AG04449 (cell line): Measurements from ENCODE around the gene MSI2.

Experiments
- CTCF ChIA-PET: fragments of 350-600 bp; formaldehyde crosslinking; extraction: SDS; loops from one replicate; lab custom pipeline; 2021; ENCODE audit warnings: antibody characterized with exemption; lab: Yijun Ruan, JAX
- POLR2A ChIA-PET: fragments of 400-600, 350-600 bp; formaldehyde crosslinking; extraction: SDS; loops from one replicate; lab custom pipeline; 2020; ENCODE audit warnings: antibody characterized with exemption, inconsistent platforms; lab: Yijun Ruan, JAX
- DNase-seq: peaks from one replicate; pipeline ENCODE4 v3.0.0-alpha.2; 2010; ENCODE audit warnings: low read depth, low spot score
- H3K4me3 ChIP-seq: 2 replicates; pipeline ENCODE4 v1.5.1; 2011; ENCODE audit warnings: low read depth, mild to moderate bottlenecking, control low read depth, low read length
- CTCF ChIP-seq: IDR thresholded peaks from one replicate; pipeline ENCODE4 v1.5.1; 2011; ENCODE audit warnings: mild to moderate bottlenecking, moderate library complexity, low read length, control low read depth, inconsistent platforms; ENCODE audit not compliant: insufficient read depth; ENCODE audit errors: missing control alignments

Gene MSI2

GRCh38 chr17:57732062-57732461 lies 475.7 kb downstream of the MSI2 start:
- no peak overlapping the region for H3K4me3 ChIP-seq
- ChIA-PET CTCF (interaction anchor here (0.6 to 1.5 kb wide), 4 partner anchors 16 to 588 kb away, joined by 3 to 6 read pairs (median 4); no protein-coding TSS in a partner anchor), POLR2A (no interaction called here)
- DNase-seq: no peak
- no peak for TF ChIP-seq CTCF

DNA sequence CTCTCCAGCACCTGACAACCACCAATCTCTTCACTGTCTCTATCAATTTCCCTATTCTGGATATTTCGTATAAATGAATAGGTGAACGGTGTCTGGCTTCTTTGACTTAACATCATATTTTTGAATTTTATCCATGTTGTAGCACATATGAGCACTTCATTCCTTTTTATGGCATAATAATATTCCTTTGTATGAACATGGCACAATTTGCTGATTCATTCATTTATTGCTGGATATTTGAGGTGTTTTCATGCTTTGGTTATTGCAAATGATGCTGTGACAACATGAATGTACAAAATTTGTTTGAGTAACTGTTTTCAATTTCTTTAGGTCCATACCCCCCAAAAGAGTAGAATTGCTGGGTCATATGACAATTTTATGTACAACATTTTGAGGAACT lies 476.8 kb downstream of the MSI2 start:
- DNase-seq: no peak
- H3K4me3 ChIP-seq: no peak overlapping the region
- ChIA-PET POLR2A (no interaction called here), CTCF (no interaction called here)
- TF ChIP-seq CTCF: no peak
